ENCODE data around the gene ST7L. TPM values are rescaled to one million over a fixed set of nuclear protein-coding genes. Genes with fewer than 3 reads are reported as not detected.
A peak's percentile ranks its signal among the peaks of the same experiment; 100 is the strongest.

ST7L gene
- total RNA-seq, 4 donors from 2014 or later, result 13.8 to 25.2 (median 24.4) TPM

DNA sequence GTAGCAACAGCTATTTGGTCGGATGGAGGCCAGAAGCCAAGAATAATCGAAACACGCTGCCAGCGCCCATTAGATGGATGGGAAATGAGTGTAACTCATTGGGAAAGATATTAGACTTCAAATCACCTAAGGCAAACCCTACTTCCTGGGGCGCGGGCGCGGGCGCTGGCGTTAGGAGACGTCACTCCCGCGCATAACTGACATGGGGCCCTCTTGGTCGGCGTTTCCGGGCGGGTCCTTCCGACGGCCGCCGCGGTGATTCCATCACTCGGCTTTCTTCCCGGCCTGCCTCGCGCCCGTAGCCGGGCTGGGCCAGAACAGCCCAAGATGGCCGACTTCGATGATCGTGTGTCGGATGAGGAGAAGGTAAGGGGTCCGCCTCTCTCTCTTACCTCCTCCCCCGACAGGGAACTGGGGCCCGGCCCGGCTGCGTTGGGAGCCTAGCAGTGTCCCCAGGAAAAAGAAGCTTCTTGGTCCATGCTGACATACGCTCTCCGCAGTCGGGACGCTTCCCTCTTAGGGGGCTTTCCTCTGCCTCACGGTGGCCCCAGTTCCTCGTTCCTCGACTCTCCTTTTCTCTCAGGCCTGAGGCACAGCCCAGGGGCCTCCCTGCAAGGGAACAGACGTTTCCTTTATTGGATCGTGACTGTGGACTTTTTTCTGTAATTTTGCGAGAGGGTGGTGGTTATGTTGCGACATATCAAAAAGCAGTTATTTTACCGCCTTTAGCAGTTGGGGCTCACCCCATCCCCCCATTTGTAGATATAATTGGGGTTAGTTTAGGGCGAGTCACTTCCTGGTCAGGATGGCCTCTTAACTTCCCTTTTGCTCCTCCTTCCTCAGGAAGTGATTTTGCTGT is 806 bp upstream of the ST7L start, which contains the start of gene CAPZA1:
CAPZA1 (plus strand) TSS at position 315 of the 859 bp plus-strand sequence; CDS start at position 328, 13 bp downstream.
- intact Hi-C loops (cut with DNase I; ENCODE audit: low total_unique reads), result loop anchor here (10.0 kb wide), 2 partner anchors 115 to 225 kb away; partner anchors contain the start of genes CTTNBP2NL and WNT2B
- TF ChIP-seq, protein P1, sequence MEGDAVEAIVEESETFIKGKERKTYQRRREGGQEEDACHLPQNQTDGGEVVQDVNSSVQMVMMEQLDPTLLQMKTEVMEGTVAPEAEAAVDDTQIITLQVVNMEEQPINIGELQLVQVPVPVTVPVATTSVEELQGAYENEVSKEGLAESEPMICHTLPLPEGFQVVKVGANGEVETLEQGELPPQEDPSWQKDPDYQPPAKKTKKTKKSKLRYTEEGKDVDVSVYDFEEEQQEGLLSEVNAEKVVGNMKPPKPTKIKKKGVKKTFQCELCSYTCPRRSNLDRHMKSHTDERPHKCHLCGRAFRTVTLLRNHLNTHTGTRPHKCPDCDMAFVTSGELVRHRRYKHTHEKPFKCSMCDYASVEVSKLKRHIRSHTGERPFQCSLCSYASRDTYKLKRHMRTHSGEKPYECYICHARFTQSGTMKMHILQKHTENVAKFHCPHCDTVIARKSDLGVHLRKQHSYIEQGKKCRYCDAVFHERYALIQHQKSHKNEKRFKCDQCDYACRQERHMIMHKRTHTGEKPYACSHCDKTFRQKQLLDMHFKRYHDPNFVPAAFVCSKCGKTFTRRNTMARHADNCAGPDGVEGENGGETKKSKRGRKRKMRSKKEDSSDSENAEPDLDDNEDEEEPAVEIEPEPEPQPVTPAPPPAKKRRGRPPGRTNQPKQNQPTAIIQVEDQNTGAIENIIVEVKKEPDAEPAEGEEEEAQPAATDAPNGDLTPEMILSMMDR (IDR thresholded peaks at IDR 0.05), result no peak
- peak in 1 of 2 donors; percentile 74 for TF ChIP-seq POLR2A (IDR thresholded peaks at IDR 0.05)
- H3K4me3 ChIP-seq (ENCODE audit: low read depth, poor library complexity, severe bottlenecking), result peak within 1 kb of the TSS; percentile 93
- WGBS, 2 donors, result 0 to 1% methylated on average over 49 to 50 of the region's 50 CpGs
- DNase-seq (ENCODE audit: low spot score in 2 of 2), result peak; percentile 92 to 98

DNA sequence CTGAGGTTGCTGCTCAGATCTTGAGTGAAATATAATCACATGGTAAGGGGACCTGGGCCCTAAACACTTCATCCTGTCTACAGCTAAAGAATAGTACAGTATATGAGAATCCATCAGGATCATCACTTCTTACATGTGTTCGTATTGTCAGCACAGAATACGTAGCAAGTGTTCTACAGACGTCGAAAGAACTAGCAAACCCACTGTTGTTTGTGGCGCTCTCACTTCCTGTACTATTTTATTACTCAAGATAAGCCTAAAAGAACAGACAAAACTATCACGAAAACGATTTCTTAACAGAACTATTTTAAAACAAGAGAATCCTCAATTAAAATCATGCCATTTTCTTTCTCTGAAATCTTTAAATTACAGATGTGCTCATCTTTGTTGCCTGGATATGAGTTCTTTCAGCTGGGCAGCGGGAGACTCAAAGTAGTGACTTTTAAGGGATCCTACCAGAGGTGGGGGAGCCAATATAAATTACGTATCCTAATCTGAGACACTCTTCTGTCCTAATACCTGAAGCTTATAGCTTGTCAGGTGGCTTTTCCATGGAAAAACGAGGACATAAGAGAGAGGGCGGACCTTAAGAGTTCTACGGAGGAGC is 724 bp downstream of the ST7L start:
- no peak for DNase-seq (ENCODE audit: low spot score in 2 of 2)
- WGBS, 2 donors, result 0 to 1% methylated on average over 12 of the region's 12 CpGs
- H3K4me3 ChIP-seq (ENCODE audit: low read depth, poor library complexity, severe bottlenecking), result peak overlapping the region; percentile 93
- intact Hi-C loops (cut with DNase I; ENCODE audit: low total_unique reads), result loop anchor here (10.0 kb wide), 2 partner anchors 113 to 223 kb away; partner anchors contain the start of genes CTTNBP2NL and WNT2B
- TF ChIP-seq, protein P1 (IDR thresholded peaks at IDR 0.05), result no peak

- TF ChIP-seq POLR2A (IDR thresholded peaks at IDR 0.05), result no peak
- TF ChIP-seq, protein P1 (IDR thresholded peaks at IDR 0.05), result no peak
- DNase-seq (ENCODE audit: low spot score in 2 of 2), result no peak
- WGBS, 2 donors, result 53 to 58% methylated on average over 6 of the region's 6 CpGs
- no peak overlapping the region for H3K4me3 ChIP-seq (ENCODE audit: low read depth, poor library complexity, severe bottlenecking)
- intact Hi-C loops (cut with DNase I; ENCODE audit: low total_unique reads), result loop anchor here (10.0 kb wide), 2 partner anchors 110 to 220 kb away; partner anchors contain the start of genes CTTNBP2NL and WNT2B
Measured at GRCh38 chr1:112614460-112615065, 4.4 kb downstream of the ST7L start.

DNA sequence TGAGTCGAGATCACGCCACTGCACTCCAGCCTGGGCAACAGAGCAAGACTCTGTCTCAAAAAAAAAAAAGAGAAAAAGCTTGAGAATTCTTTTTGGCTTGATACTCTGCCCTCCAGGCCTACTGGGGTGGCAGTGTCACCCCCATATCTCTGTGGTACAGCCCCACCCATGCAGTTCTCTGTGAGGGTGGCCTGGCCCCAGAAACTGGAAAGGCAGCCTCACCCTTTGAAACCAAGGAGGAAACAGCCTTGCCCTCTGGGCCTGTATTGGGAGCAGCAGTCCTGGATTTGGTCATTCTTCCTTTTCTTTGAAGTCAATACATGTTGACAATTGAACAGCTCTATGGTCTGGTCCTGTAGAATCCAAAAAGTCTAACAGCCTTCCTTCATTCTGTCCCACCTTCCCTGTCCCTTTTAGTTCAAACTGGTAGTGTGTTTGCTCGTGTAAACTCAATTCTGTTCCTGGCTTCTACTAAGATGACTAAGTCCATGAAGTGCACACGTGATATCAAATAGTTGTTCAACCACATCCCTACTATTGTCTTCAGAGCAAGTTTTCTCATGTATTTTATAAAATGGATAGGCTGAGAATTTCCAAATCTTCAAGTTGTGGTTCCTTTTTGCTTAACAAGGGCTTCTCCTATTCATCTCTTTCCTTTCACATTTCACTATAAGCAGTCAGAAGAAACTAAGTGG is 13.2 kb downstream of the ST7L start:
- H3K4me3 ChIP-seq (ENCODE audit: low read depth, poor library complexity, severe bottlenecking), result no peak overlapping the region
- TF ChIP-seq, protein P1 (IDR thresholded peaks at IDR 0.05), result no peak
- TF ChIP-seq POLR2A (IDR thresholded peaks at IDR 0.05), result no peak
- peak in 1 of 2 donors; percentile 42 for DNase-seq (ENCODE audit: low spot score in 2 of 2)
- intact Hi-C loops (cut with DNase I; ENCODE audit: low total_unique reads), result no loop called here
- 48 to 58% methylated on average over 4 of the region's 4 CpGs for WGBS, 2 donors

DNA sequence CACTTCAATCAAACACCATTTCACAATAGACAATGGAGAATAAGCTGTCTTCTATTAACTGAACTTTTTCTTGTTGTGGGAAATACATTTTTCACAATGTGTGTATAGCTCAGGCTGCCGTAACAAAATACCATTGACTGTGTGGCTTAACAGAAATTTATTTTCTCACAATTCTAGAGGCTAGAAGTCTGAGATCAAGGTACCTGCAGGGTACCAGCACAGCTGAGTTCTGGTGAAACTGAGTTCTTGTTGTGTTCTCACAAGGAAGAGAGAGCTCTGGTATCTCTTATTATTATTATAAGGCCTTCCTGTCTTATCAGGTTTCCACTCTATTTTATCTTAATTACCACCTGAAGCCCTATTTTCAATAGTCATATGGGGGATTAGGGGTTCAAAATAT is 15.4 kb downstream of the ST7L start:
- TF ChIP-seq POLR2A (IDR thresholded peaks at IDR 0.05), result no peak
- intact Hi-C loops (cut with DNase I; ENCODE audit: low total_unique reads), result no loop called here
- no peak for DNase-seq (ENCODE audit: low spot score in 2 of 2)
- no peak overlapping the region for H3K4me3 ChIP-seq (ENCODE audit: low read depth, poor library complexity, severe bottlenecking)
- WGBS, 2 donors, result 93 to 97% methylated on average over 1 of the region's 1 CpG

Data from lower leg skin (tissue), 4 donors.